Measurements from ENCODE around the gene POLR2C.

POLR2C gene

DNA sequence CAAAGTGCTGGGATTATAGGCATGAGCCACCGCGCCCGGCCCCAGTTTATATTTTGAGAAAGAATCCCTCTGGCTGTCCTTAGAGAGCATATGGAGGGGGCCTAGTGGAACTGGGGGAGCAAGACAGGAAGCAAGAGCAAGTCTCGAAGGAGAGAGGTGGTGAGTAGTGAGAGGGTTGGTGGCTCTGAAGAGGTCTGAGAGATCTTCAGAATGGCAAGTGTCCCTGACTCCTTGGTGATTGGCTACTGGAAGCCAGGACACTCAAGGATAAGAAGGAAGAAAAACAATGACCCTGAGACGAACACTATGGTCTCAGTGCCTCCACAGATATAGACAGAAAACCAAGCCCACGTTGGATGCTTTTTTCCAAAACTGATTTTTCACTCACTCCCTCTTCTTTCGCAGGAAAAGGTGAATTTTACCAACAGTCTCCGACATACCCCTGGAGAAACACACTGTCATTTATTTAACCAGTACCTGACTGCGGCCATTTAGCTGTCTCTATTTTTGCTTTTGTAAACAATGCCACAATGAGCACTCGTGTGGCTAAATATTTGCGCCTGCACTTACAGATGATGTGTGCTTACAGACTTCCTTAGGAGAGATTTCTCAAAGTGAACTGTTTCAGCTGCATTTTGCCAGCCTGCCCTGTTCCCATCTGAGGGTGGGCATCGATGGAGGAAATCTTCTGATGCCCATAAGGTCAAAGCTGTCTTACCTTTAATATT, 39.7 kb downstream of the POLR2C start:
- no peak for DNase-seq (ENCODE audit: low read depth, low spot score)

DNA sequence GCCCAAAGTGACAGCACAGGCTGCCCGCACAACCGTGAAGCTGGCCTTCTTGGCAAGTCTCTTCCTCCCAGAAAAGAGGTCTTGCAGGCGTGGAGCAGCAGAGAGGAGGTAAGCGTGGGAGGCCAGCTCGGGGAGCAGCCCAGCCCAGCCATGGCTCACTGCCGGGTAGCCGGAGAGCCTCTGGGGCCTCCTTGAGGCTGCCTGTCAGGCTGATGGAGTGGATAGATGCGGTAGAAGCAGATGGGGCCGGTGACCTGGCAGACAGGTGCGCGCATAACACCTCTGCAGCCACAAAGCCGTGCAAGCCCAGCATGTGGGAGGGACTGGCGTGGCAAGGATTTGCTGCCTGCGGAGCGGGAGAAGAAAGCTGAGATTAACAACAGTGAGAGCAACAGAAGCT, 40.9 kb downstream of the POLR2C start:
- no peak for DNase-seq (ENCODE audit: low read depth, low spot score)

GRCh38 chr16:57504001-57504400, 41.5 kb downstream of the POLR2C start:
- DNase-seq (ENCODE audit: low read depth, low spot score): no peak

DNA sequence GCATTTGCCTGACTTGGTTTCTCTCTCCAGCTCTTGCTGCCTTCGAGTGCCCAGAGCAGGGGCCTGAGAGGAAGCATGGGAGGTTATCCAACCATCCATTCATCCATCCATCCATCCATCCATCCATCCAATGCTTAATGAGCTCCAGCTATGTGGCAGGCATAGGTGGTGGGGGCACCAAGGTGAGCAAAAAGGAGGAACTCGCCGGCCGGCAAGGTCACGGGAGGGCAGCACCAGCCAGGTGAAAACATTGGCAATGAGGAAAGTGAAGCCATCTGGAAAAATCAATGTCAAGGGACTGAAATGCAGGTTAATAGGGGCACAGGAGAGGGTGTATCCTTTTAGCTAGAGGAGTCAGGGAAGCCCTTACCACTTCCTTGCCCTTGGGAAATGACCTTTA, 42.0 kb downstream of the POLR2C start:
- DNase-seq (ENCODE audit: low read depth, low spot score): no peak

- no peak for DNase-seq (ENCODE audit: low read depth, low spot score)
Measured at GRCh38 chr16:57505169-57505568, 42.7 kb downstream of the POLR2C start.

DNA sequence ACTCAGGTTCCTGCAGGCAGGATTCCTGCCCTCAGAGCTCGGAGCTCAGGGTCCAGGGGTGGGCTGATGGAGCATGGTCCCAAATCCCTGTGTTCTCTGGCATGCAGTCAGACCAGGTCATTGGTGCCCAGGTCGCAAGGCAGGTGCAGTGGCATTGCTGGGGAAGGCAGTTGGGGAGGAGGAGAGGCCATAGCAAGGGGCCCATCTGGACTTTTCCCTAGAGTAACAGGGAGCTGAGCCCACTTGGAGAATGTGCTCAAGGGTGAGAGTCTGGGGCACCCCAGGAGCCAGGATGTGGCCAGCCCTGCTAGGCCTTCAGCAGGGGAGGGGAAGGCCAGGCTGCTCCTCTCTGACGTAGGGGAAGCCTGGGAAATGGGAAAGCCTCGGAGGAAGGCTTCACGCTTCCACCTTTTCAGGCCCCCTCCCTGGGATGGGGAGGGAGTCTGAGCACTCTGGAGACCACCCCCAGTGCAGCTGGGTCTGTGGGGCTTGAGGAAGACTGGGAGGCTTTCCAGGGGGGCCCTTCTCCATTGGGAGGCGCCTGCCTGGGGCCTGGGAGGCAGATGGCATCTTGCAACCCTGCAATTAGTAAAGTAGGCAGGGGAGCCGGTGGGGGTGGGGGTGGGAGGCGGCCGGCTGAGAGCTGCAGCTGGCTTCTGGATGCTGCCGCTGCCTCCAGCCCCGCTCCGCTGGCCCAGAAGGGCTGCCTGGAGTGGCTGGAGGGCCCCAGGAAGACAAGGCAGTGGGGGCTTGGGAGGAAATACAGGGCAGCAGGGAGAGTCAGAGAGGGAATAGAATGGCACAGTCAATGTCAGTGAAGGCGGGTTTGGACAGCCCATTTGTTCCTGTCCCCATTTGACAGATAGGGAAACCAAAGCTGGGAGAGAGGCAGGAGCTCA, 44.9 kb downstream of the POLR2C start:
- no peak for DNase-seq (ENCODE audit: low read depth, low spot score)

- no peak for DNase-seq (ENCODE audit: low read depth, low spot score)
Measured at GRCh38 chr16:57508035-57508425, 45.6 kb downstream of the POLR2C start.

- DNase-seq (ENCODE audit: low read depth, low spot score): no peak
Measured at GRCh38 chr16:57509231-57509923, 46.9 kb downstream of the POLR2C start.

- DNase-seq (ENCODE audit: low read depth, low spot score): no peak
Measured at GRCh38 chr16:57510016-57510871, 47.8 kb downstream of the POLR2C start.

DNA sequence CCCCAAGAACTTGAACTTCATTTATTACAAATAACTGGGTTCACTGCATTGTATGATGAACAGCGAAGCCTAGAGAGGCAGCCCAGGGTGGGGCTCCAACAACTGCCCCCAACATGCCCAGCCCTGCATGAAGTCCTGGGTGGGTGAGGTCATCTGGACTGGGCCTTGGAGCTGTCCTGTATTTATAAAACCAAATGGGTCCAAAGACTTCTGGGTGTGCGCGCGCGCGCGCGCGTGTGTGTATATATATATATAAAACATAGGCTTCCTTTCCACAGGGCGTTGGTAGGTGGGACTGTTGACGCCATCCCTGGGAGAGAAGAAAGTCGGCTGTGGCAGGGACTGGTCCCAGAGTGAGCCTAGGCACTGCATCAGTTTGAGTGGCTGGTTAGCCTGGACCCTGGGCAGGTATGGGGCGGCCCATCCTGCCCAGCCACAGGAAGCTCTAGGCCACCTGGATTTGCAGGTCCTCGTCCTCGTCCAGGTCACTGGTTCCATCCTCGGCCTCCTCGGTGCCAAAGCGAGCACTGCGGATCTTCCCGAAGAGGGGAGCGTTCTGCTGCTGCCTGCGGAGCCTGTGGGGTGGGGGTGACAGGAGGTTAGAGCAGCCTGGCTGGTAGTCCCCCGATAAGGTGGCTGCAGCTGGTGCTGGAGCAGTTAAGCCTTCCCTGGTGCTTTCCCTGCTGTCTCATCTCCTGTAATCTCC, 50.0 kb downstream of the POLR2C start:
- no peak for DNase-seq (ENCODE audit: low read depth, low spot score)

DNA sequence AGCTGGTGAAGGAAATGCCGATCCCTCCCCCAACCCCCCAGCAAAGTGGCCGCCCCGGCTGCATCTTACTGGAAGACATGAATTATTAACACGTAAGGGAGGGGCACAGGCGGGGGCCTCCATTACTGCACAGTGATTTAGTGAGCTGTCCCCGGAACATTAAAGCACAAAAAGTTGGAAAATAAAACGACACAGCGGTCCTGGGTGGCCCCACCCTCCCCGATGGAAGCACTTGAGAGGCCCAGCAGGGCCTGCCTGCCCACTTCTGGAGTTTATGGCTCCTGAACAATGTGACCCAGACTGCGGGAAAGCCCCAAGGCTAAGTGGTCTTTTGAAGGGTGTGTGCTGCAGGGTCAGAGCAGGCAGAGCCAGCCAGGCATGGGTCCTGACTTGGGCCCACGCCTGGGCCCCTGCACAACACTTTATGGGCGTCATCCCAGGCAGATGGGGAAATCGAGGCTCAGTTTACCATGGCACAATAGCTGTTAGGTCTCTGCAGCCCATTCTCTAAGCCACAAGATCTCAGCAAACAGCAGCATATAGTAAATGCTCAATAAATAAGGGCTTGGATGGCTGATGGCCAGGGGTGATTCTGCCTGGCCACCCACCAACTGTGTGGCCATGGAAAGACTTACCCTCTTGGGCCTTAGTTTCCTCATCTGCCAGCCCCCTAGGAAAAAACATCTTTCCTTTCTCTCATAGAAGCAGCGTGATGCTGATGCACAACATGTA, 51.1 kb downstream of the POLR2C start:
- DNase-seq (ENCODE audit: low read depth, low spot score): no peak

DNA sequence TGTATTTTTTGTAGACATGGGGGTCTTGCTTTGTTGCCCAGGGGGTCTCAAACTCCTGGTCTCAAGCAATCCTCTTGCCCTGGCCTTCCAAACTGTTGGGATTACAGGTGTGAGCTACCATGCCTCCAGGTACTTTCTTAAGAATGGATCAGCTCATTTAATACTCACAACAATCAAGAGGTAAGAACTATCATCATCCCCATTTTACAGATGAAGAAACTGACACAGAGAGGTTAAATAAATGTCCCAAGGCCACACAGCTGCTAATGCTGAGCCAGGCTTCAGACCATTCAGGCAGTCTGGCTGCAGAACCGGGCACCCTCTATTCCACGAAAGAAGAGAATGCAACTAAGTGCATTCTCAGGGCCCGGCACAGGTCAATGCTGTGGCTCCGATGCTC, 51.9 kb downstream of the POLR2C start:
- no peak for DNase-seq (ENCODE audit: low read depth, low spot score)

DNA sequence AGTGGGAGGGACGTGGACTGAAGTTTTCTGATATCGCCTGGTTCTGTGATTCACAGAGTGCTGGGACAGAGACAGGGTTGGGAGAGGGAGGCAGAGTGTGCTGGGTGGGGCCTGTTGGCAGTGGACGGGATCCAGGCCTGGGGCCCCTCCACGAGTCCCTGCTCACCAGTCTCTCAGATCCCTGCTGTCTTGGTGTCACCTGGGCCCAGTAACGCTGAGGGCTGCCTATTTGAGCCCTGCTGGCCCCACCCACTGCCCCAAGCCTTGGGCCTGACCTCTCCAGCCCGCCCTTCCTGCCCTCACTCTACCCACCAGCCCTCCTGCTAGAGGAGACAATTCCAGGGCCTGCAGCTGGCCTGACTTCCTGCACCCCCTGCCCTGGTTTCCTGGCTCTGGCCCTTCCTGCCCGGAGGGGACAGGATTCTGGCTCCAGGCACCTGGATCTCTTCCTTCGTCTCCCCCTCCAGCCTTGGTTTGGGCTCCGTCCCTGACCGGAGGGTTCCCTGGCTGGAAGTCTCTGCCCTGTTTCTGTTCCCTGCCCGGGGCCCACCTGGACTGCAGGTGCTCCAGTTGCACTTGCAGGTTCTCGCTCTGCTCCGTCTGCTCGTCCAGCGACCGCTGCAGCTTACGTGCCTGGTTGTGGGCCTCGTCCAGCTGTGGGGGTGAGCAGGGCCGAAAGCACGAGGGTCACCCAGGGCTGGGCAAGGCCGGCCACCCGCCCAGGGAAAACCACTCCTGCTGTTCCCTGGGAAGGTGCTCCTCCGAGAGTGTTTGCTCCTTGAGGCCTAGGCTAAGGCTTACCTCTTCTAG, 52.5 kb downstream of the POLR2C start:
- no peak for DNase-seq (ENCODE audit: low read depth, low spot score)

- no peak for DNase-seq (ENCODE audit: low read depth, low spot score)
Measured at GRCh38 chr16:57516176-57516725, 53.8 kb downstream of the POLR2C start.

DNA sequence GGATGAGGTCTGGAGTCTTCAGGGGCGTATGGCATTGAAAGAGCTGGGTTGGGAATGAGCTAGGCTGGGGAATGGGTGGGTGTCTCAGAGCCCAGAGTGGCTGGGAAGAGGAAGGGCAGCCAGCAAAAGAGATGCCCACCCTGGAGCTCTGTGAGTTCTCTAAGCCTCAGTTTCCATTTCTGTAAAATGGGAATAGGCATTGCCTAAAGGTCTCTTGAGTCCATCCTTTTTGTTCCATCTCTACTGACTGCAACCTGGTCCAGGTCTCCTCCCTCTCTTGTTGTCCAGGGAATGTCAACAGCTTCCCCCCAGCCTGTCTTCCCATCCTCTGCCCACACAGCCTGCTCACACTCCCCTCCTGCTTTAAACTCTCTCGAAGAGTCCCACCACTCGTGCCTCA, 54.3 kb downstream of the POLR2C start:
- no peak for DNase-seq (ENCODE audit: low read depth, low spot score)

- DNase-seq (ENCODE audit: low read depth, low spot score): no peak
Measured at GRCh38 chr16:57517397-57518367, 55.2 kb downstream of the POLR2C start.

- no peak for DNase-seq (ENCODE audit: low read depth, low spot score)
Measured at GRCh38 chr16:57518520-57518919, 56.0 kb downstream of the POLR2C start.

DNA sequence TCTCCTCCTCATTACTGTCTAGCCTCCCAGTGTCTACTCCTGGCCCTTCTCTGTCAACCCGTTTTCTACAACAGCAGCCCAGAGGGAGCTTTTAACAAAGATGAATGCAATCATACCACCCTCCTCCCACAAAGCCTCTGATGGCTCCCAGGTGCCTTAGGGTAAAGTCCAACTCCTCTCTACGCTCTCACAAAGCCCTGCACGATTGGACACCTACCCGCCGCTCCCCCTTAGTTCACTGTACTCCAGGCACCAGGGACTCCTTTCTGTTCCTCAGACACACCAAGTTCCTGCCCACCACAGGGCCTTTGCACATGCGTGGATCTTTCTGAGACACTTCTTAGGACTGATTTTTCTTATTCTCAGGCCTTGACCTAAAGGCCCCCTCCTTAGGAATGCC, 56.4 kb downstream of the POLR2C start:
- DNase-seq (ENCODE audit: low read depth, low spot score): no peak

All from smooth muscle cell of the brain vasculature (primary cell).